ACC112 (cell line): ENCODE data around the gene STK40.

Experiments used
- H2AFZ ChIP-seq: fragments of 200-600 bp; sonication (generic); one replicate; pipeline ENCODE4 v1.6.0; 2017; ENCODE audit warnings: antibody characterized with exemption, low read length; ENCODE audit not compliant: unreplicated experiment
- H3K27ac ChIP-seq: fragments of 200-600 bp; sonication (generic); 2 replicates; pipeline ENCODE4 v1.5.1; 2014; ENCODE audit warnings: low read depth, mild to moderate bottlenecking, antibody characterized with exemption, low read length, moderate library complexity
- H3K27me3 ChIP-seq: fragments of 200-600 bp; sonication (generic); 2 replicates; pipeline ENCODE4 v1.6.1; 2014; ENCODE audit warnings: mild to moderate bottlenecking, antibody characterized with exemption, low read length, moderate library complexity, mixed read lengths; ENCODE audit not compliant: insufficient read depth
- H3K36me3 ChIP-seq: fragments of 200-600 bp; sonication (generic); 2 replicates; pipeline ENCODE4 v1.6.1; 2016; ENCODE audit warnings: mild to moderate bottlenecking, antibody characterized with exemption, low read length, moderate library complexity, mixed read lengths; ENCODE audit not compliant: insufficient read depth
- H3K4me1 ChIP-seq: fragments of 200-600 bp; sonication (generic); one replicate; pipeline ENCODE4 v1.6.1; 2016; ENCODE audit warnings: low read length, mixed read lengths; ENCODE audit not compliant: insufficient read depth, unreplicated experiment, control insufficient read depth
- H3K4me3 ChIP-seq: fragments of 200-600 bp; sonication (generic); 2 replicates; pipeline ENCODE4 v1.5.1; 2014; ENCODE audit warnings: mild to moderate bottlenecking, low read depth, low read length
- H3K79me2 ChIP-seq: fragments of 200-600 bp; sonication (generic); one replicate; pipeline ENCODE4 v1.6.0; 2016; ENCODE audit warnings: low read length; ENCODE audit not compliant: control insufficient read depth, unreplicated experiment, insufficient read depth

Gene STK40

GRCh38 chr1:36414384-36414783, 28.7 kb upstream of the STK40 start:
- Histone ChIP-seq H3K4me1 (peaks cover 3% of the 10 kb centered on the region), H3K4me3 (no peak overlapping the region), H3K27ac (no peak overlapping the region), H3K27me3 (no peaks in the 10 kb centered on the region), H3K36me3 (no peaks in the 10 kb centered on the region), H3K79me2 (no peaks in the 10 kb centered on the region), H2AFZ (no peak overlapping the region)

GRCh38 chr1:36411674-36412648, 26.2 kb upstream of the STK40 start:
- no peak overlapping the region for H3K4me3 ChIP-seq
- H3K4me1 ChIP-seq = peaks cover 8% of the 10 kb centered on the region
- no peaks in the 10 kb centered on the region for H3K79me2 ChIP-seq
- H2AFZ ChIP-seq = no peak overlapping the region
- H3K27me3 ChIP-seq = no peaks in the 10 kb centered on the region
- no peak overlapping the region for H3K27ac ChIP-seq
- no peaks in the 10 kb centered on the region for H3K36me3 ChIP-seq

GRCh38 chr1:36408479-36408878, 22.8 kb upstream of the STK40 start:
- peak overlapping the region; percentile 3 for H2AFZ ChIP-seq
- H3K4me3 ChIP-seq = no peak overlapping the region
- no peaks in the 10 kb centered on the region for H3K36me3 ChIP-seq
- peaks cover 8% of the 10 kb centered on the region for H3K4me1 ChIP-seq
- no peak overlapping the region for H3K27ac ChIP-seq
- H3K27me3 ChIP-seq = no peaks in the 10 kb centered on the region
- no peaks in the 10 kb centered on the region for H3K79me2 ChIP-seq

GRCh38 chr1:36406440-36406839, 20.7 kb upstream of the STK40 start:
- Histone ChIP-seq H3K27me3 (no peaks in the 10 kb centered on the region), H3K4me1 (peaks cover 5% of the 10 kb centered on the region), H3K27ac (no peak overlapping the region), H3K79me2 (no peaks in the 10 kb centered on the region), H3K4me3 (no peak overlapping the region), H2AFZ (no peak overlapping the region), H3K36me3 (no peaks in the 10 kb centered on the region)

- Histone ChIP-seq H3K4me3 (no peak overlapping the region), H3K27ac (no peak overlapping the region)
Observed at GRCh38 chr1:36402504-36402890, 16.8 kb upstream of the STK40 start.

GRCh38 chr1:36401602-36402503, 16.1 kb upstream of the STK40 start:
- Histone ChIP-seq H3K4me3 (no peak overlapping the region), H3K27ac (no peak overlapping the region), H2AFZ (no peak overlapping the region)

More at GRCh38 chr1:36402504-36402890, 16.8 kb upstream of the STK40 start:
- no peak overlapping the region for H2AFZ ChIP-seq
- no peaks in the 10 kb centered on the region for H3K27me3 ChIP-seq
- peaks cover 1% of the 10 kb centered on the region for H3K79me2 ChIP-seq
- H3K36me3 ChIP-seq = no peaks in the 10 kb centered on the region
- H3K4me1 ChIP-seq = peaks cover 5% of the 10 kb centered on the region

GRCh38 chr1:36400825-36401601, 15.3 kb upstream of the STK40 start:
- Histone ChIP-seq H3K27ac (no peak overlapping the region), H2AFZ (no peak overlapping the region), H3K4me3 (no peak overlapping the region)

More at GRCh38 chr1:36401602-36402503, 16.1 kb upstream of the STK40 start:
- Histone ChIP-seq H3K79me2 (peaks cover 8% of the 10 kb centered on the region), H3K27me3 (no peaks in the 10 kb centered on the region), H3K4me1 (peaks cover 6% of the 10 kb centered on the region), H3K36me3 (no peaks in the 10 kb centered on the region)

GRCh38 chr1:36400514-36400824, 14.7 kb upstream of the STK40 start:
- Histone ChIP-seq H3K27me3 (no peaks in the 10 kb centered on the region), H3K4me3 (no peak overlapping the region), H2AFZ (no peak overlapping the region), H3K4me1 (peaks cover 11% of the 10 kb centered on the region), H3K27ac (no peak overlapping the region), H3K36me3 (no peaks in the 10 kb centered on the region), H3K79me2 (peaks cover 17% of the 10 kb centered on the region)

More at GRCh38 chr1:36400825-36401601, 15.3 kb upstream of the STK40 start:
- no peaks in the 10 kb centered on the region for H3K27me3 ChIP-seq
- H3K79me2 ChIP-seq = peaks cover 16% of the 10 kb centered on the region
- peaks cover 11% of the 10 kb centered on the region for H3K4me1 ChIP-seq
- H3K36me3 ChIP-seq = no peaks in the 10 kb centered on the region

GRCh38 chr1:36398370-36398977, 12.8 kb upstream of the STK40 start:
- H3K4me1 ChIP-seq = peaks cover 11% of the 10 kb centered on the region

More at GRCh38 chr1:36398370-36398977, 12.8 kb upstream of the STK40 start:
- no peaks in the 10 kb centered on the region for H3K27me3 ChIP-seq
- peak overlapping the region; percentile 83 for H3K27ac ChIP-seq
- peak overlapping the region; percentile 92 for H3K4me3 ChIP-seq
- H3K36me3 ChIP-seq = peaks cover 3% of the 10 kb centered on the region; the same call in 1 of the 2 replicates
- H3K79me2 ChIP-seq = peaks cover 17% of the 10 kb centered on the region
- H2AFZ ChIP-seq = peak overlapping the region; percentile 77
